ENCODE data around the gene ODF2.
"Not testable (repeated sequence)": the region's sequence is repeated elsewhere in the genome, so short reads cannot be mapped to it uniquely, and the experiment has no call there.

- TF ChIP-seq CTCF (IDR thresholded peaks at IDR 0.05); POLR2AphosphoS5 (IDR thresholded peaks at IDR 0.05; ENCODE audit: insufficient read depth in 1 of 2, low read depth in 1 of 2); POLR2A (IDR thresholded peaks at IDR 0.05): not testable (repeated sequence)
Observed at GRCh38 chr9:128446505-128446904, 9.3 kb upstream of the ODF2 start.

Measured in vagina (tissue), 2 donors.